Upper lobe of left lung (tissue), 4 donors: ENCODE results near the gene ZAR1.

ENCODE experiments used
- CTCF ChIP-seq, 6 experiments: fragments of 450-650 bp in 4 of 6; fragments of 200-600 bp in 2 of 6; sonication (generic) in 2 of 6; IDR thresholded peaks; one replicate each; pipeline ENCODE4 v1.5.1; 2016 to 2019; ENCODE audit warnings: antibody characterized with exemption in 6 of 6
- EP300 ChIP-seq, 4 donors: sonication (generic); formaldehyde crosslinking; IDR thresholded peaks; one replicate each; pipeline ENCODE4 v1.5.1; 2017; ENCODE audit warnings: antibody characterized with exemption in 4 of 4, control low read depth in 2 of 4
- POLR2A ChIP-seq, 4 donors: fragments of 450-650 bp; IDR thresholded peaks; one replicate each; pipeline ENCODE4 v1.5.1; 2016 to 2017; ENCODE audit warnings: antibody characterized with exemption in 4 of 4, mild to moderate bottlenecking in 2 of 4
- POLR2AphosphoS5 ChIP-seq, 2 donors: sonication (generic); formaldehyde crosslinking; IDR thresholded peaks; one replicate each; pipeline ENCODE4 v1.5.1; 2017; ENCODE audit warnings: antibody characterized with exemption in 2 of 2

GRCh38 chr4:48506716-48507115 is 16.7 kb downstream of the ZAR1 start:
- TF ChIP-seq POLR2AphosphoS5 (IDR thresholded peaks at IDR 0.05), result no peak
- TF ChIP-seq EP300 (IDR thresholded peaks at IDR 0.05), result no peak
- TF ChIP-seq CTCF (IDR thresholded peaks at IDR 0.05), result no peak
- no peak for TF ChIP-seq POLR2A (IDR thresholded peaks at IDR 0.05)
